GM12892 (cell line): ENCODE results near the gene WDR45B.

Source experiments
- POLR2AphosphoS5 ChIP-seq: IDR thresholded peaks from 2 replicates; pipeline ENCODE4 v1.6.1; 2011; ENCODE audit warnings: low read depth, low read length, control low read depth
- TAF1 ChIP-seq: IDR thresholded peaks from 2 replicates; pipeline ENCODE4 v1.6.1; 2011; ENCODE audit warnings: low read depth, mild to moderate bottlenecking, control low read depth, low read length, borderline replicate concordance

DNA sequence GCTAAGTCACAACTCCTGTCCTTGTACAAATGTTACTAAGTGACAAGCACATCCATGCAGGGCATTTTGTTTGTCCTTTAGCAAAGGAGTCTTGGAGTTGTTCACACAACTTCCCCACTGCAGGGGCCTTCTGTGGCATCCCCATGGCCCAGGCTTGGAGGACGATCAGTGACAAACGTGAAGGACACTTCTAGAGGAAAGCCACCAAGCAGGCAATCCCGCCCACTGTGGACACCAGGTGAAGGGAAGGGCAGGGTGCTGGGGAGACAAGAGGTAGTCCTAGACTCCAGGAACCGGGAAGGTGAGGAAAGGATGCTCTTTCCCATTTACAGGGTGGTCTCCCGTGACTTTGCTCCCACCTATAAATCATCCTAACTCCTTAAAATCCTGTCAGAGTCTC, 4.1 kb downstream of the WDR45B start:
- TF ChIP-seq POLR2AphosphoS5: no peak
- TF ChIP-seq TAF1: no peak
